M059J (cell line): ENCODE measurements around the gene UBXN7. TPM values are rescaled to one million over a fixed set of nuclear protein-coding genes. Genes with fewer than 3 reads are reported as not detected.
"Not testable (repeated sequence)": the region's sequence is repeated elsewhere in the genome, so short reads cannot be mapped to it uniquely, and the experiment has no call there.

Experiments
- DNase-seq: peaks from one replicate; pipeline ENCODE4 v3.0.0-alpha.2; 2012; ENCODE audit warnings: low read depth
- total RNA-seq: library from RNA; depleted of rRNA; stranded (reverse); fragments of >200 nt; shearing (Covaris generic); gene quantifications from 2 replicates; pipeline ENCODE4 v1.2.3, GENCODE V29; 2014; rRNA removed

Gene UBXN7
- total RNA-seq, result 9.1 and 17.4 TPM in 2 replicates

DNA sequence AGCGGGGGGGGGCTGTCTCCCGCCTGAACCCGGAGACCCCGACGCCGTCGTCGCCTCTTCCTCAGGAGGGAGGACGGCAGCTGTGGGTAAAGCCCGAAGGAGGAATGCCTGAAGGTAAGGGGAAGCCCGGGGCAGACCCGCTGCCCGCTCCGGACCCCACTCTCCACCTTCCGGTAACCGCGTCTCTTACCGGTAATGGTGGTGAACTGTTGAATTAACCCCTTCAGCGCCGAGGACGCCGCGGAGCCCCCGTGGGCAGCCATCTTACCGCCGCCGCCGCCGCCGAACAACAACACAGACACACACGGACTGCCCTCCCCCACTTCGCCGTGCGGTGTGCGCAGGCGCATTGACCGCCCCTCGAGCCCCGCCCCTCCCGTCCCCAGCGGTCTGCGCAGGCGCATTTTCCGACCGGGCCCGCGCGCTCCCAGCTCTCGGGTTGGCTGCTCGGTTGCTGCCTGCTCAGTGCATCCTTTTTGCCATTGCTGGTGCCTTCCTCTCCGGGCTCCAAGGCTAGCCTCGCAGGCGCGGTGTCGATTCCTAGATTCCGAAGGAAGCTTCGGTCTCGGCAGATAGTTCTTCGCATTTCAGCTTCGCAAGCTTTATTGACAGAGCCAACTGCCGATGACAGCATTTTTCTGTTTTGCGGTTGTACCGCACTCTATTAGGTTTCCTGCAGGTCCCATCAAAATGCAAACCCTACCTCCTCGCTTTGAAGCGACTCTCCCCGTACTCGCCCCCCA, at the start of gene UBXN7:
Gene UBXN7, minus strand, starts transcription at position 291 of the 743 bp plus-strand sequence. Its CDS starts 28 bp downstream, at position 263.
- DNase-seq, result peak; percentile 95

- no peak for DNase-seq
These were observed 45.5 kb upstream of the UBXN7 start for GRCh38 chr3:196477678-196478077.

DNA sequence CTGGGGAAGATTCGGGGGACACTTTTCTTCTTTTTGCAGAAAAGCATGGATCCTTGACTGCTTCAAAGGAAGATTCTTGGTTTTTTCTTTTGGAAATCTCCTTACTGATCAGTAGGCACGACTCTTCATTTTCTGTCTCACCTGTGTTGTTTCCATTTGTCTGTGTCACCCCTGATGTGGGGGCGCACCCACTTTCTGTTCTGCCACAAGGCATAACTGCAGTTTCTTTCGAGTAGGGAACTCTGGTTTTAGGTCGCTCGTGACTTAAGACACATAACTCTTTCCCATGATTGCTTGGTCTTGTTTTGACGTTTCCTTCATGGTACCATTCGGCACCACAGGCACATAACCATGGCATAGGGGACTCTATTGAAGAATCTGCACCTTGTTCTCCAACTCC, 40.1 kb upstream of the UBXN7 start:
- DNase-seq, result no peak

DNA sequence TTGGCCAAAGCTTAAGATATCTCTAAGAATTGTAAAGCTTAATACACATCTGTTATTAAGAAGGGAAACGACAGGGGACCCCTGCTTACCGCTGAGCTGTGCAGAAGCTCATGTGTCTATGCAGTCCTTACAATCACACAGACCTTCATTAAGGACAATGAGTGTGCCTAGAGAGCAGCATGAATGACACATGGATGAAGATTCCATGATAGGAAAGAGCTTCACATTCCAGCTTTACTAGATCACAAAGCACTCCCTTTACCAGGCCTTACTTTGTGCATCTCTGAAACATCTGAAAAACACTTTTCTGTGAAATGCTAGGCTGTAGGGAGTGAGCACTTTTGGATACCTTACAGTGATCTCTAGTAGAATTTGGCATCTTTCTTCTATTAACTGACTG, 39.3 kb upstream of the UBXN7 start:
- DNase-seq, result peak; percentile 11

GRCh38 chr3:196470182-196470581, 38.0 kb upstream of the UBXN7 start:
- not testable (repeated sequence) for DNase-seq

DNA sequence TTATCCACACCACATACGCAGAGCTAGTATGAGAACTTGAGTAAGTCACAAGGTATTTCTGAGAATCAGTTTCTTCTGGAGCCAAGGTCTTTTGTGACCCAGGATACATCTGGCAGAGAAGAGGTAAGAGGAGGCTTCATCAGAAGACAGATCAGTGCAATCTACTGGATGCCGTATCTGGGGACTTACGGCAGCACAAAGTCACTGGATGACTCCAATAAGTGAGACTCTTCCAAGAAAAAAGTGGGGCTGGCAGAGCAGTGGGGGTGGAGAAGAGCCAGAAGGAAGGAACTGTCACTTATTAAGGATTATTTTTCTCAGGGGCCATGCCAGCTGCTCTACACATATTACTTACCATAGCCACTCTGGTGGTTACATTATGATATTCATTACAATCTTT, 31.6 kb upstream of the UBXN7 start:
- DNase-seq, result no peak

DNA sequence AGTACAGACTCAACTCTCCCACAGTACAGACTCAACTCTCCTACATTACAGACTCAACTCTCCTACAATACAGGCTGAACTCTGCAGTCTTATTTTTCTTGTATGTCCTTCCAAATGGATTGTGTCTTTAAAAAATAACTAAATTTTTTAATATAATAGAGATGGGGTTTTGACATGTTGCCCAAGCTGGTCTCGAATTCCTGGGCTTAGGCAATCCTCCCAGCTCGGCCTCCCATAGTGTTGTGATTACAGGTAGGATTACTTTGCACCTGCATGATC, 31.2 kb upstream of the UBXN7 start:
- no peak for DNase-seq

DNA sequence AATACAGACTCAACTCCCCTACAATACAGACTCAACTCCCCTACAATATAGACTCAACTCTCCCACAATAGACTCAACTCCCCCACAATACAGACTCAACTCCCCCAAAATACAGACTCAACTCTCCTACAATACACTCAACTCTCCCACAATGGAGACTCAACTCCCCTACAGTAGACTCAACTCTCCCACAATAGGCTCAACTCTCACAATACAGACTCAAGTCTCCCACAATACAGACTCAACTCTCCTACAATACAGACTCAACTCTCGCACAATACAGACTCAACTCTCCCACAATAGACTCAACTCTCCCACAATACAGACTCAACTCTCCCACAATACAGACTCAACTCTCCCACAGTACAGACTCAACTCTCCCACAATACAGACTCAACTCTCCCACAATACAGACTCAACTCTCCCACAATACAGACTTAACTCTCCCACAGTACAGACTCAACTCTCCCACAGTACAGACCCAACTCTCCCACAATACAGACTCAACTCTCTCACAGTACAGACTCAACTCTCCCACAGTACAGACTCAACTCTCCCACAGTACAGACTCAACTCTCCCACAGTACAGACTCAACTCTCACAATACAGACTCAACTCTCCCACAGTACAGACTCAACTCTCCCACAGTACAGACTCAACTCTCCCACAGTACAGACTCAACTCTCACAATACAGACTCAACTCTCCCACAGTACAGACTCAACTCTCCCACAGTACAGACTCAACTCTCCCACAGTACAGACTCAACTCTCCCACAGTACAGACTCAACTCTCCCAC, 30.7 kb upstream of the UBXN7 start:
- not testable (repeated sequence) for DNase-seq

DNA sequence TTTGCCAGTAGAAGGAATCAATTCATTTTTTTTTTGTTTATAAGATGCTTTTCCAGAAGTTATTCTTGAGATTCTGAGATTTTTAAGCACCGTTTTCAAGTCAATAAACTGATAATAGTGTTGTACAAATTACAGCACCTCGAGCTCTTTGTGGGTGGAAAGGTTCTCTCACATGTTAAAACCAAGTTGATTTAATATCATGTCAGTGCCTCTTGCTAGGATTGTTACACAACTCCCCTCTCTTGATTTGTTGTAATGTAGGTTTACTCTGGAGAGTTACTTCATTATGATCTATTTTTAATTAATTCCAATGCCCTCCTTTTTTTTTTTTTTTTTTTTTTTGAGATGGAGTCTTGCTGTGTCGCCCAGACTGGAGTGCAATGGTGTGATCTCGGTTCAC, 25.8 kb upstream of the UBXN7 start:
- DNase-seq, result no peak

GRCh38 chr3:196457470-196457869, 25.2 kb upstream of the UBXN7 start:
- DNase-seq, result not testable (repeated sequence)

- peak; percentile 60 for DNase-seq
These were observed 22.7 kb upstream of the UBXN7 start for GRCh38 chr3:196454935-196455334.

DNA sequence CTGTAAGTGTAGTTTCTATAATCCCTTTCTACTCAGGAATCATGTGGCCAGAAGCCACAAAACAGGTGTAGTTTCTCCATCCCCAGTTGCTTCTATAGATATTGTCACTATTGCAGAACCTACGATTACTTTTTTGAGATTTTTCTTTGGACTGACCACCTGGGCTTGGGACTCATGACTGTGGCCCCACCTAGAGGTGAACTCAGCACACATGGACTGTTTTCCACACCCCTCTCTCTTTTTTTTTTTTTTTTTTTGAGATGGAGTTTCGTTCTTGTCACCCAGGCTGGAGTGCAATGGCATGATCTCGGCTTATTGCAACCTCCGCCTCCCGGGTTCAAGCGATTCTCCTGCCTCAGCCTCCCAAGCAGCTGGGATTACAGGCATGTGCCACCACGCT, 13.2 kb upstream of the UBXN7 start:
- peak; percentile 41 for DNase-seq

DNA sequence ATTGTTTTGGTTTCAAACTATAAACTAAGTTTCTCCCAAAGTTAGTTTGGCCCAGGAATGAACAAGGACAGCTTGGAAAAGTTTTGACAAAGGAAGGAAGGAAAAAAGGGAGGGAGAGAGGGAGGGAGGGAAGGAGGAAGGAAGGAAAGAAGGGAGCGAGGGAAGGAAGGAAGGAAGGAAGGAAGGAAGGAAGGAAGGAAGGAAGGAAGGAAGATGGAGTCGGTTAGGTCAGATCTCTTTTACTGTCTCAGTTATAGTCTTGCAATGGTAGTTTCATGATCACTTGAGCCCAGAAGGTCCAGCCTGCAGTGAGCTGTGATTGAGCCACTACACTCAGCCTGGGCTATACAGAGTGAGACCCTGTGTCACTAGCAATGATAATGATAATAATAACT, 12.3 kb upstream of the UBXN7 start:
- no peak for DNase-seq

- DNase-seq, result no peak
These were observed 8.5 kb upstream of the UBXN7 start for GRCh38 chr3:196440696-196441095.

GRCh38 chr3:196440041-196440537, 7.9 kb upstream of the UBXN7 start:
- DNase-seq, result peak; percentile 26

DNA sequence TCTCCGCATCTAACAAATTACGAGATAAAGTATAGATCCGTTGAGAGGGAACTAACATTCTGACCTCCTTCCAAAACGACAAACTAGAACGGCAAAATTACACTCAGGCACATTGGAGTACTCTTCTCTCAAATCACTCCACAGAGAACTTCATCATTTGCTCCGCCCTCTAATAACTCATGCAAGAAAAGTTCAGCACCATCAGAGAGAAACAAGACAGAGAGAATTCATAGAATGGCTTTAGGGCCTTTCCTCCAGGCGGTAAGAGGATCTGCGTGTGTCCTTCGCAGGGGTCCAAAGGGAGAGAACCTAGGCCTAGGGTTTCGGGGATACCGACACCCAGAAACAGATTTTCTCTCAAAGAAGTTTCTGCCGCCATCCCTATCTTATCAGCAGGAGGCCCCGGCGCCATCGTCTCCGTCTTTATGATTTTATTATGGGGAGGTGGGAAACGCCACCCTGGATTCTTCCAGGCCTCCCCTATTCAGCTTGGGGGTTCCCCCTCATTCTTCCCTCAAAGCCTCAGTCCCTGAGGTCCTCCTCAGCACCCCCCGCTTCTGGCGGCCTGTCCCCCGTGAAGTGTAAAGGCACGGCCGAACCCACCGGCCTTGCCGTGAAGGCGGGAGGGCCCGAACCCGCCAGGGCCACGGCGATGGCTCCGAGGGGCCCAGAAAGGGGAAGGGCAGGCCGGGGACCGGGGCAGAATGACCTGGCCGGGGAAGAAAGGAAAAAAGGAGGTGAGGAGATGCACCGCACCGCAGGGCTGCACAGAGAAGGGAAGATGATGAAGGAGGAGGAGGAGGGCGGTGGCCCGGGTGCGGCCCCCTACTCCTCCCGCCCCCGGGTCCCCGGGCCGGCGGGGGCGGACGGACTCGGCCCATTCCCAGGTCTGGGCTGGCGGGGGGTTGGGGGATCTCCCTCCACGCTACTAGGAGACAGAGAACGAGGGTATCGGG, 768 bp downstream of the UBXN7 start:
- peak; percentile 77 for DNase-seq

DNA sequence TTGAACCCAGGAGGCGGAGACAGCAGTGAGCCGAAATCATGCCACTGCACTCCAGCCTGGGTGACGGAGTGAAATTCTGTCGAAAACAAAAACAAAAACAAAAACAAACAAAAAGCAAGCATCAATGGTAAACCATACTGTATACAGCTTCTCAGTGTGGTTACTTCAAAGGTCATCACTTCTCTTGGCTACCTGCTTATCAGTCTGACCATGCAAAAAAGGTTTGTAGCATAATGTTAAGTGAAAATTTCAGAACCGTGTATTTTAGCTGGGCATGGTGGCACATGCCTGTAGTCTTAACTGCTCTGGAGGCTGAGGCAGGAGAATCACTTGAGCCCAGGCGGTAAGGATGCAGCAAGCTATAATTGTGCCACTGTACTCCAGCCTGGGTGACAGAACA, 4.2 kb downstream of the UBXN7 start:
- no peak for DNase-seq

GRCh38 chr3:196424421-196424820, 7.8 kb downstream of the UBXN7 start:
- DNase-seq, result not testable (repeated sequence)

DNA sequence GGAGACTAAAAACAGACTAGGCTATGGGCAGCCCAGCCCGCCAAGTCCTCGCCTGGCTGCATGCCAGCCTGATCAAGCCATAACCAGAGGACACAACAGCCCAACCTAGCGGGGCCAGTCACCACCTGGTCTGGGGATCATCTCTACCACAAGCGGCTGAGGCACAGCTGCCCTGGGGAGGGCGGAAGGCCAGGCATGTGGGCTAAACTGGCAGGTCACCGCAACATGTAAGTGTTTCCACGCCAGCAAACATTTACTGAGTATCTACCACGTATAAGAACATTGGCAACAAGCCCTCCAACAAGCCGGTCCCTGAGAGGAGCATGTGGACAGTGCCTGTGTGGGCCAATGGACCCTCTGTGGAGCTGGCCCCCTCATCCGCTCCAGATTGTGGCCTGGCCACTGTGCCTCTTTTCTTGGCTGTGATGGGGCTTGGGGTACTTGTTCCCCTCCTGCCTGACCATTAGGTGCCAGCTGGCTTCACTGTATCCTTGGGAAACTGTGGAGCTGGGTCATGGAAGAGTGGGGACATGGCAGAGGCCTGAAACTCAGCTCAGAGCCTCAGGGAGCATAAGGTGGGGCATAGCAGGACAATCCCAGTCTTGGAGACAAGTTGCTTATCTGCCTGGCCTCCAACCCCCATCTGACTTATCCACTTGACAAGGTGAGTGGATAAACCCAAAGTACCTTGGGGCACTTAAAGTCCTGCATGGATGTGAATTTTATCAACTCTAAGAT, 9.0 kb downstream of the UBXN7 start:
- peak; percentile 49 for DNase-seq

GRCh38 chr3:196421668-196422067, 10.6 kb downstream of the UBXN7 start:
- DNase-seq, result not testable (repeated sequence)

- no peak for DNase-seq
These were observed 12.8 kb downstream of the UBXN7 start for GRCh38 chr3:196419386-196419785.
